LNCAP (cell line): ENCODE results near the gene TTC3.

Experiments
- TF ChIP-seq, protein P1 (sequence below): fragments of 450-650 bp; IDR thresholded peaks from 2 replicates; pipeline ENCODE4 v1.5.1; 2017; ENCODE audit warnings: mild to moderate bottlenecking

TTC3 gene

GRCh38 chr21:37039411-37040075, 33.5 kb upstream of the TTC3 start:
- TF ChIP-seq, protein P1, sequence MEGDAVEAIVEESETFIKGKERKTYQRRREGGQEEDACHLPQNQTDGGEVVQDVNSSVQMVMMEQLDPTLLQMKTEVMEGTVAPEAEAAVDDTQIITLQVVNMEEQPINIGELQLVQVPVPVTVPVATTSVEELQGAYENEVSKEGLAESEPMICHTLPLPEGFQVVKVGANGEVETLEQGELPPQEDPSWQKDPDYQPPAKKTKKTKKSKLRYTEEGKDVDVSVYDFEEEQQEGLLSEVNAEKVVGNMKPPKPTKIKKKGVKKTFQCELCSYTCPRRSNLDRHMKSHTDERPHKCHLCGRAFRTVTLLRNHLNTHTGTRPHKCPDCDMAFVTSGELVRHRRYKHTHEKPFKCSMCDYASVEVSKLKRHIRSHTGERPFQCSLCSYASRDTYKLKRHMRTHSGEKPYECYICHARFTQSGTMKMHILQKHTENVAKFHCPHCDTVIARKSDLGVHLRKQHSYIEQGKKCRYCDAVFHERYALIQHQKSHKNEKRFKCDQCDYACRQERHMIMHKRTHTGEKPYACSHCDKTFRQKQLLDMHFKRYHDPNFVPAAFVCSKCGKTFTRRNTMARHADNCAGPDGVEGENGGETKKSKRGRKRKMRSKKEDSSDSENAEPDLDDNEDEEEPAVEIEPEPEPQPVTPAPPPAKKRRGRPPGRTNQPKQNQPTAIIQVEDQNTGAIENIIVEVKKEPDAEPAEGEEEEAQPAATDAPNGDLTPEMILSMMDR, result no peak

- TF ChIP-seq, protein P1, result no peak
Observed at GRCh38 chr21:37040212-37040611, 32.8 kb upstream of the TTC3 start.

- TF ChIP-seq, protein P1, result no peak
Observed at GRCh38 chr21:37041706-37042271, 31.3 kb upstream of the TTC3 start.

DNA sequence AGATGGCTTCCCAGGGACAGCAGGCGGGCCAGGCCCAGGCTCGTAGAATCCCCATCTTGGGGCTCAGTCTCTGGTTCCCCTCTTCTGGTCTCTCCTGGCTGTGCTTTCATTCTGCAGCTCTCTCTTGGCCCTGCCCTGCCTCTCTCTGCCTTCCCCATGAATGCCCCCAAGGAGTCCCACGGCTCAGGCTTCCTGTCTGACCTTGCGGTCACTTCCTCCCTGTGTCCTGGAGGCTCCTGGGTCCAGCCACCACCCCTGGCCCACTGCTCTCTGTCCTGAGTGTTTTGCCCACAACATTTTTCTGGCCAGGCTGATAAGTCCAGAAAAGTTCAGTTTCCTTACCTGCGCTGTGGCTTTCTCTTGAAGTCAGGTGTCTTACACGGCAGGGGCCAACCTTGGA, 29.2 kb upstream of the TTC3 start:
- TF ChIP-seq, protein P1, result no peak

- TF ChIP-seq, protein P1, result no peak
Observed at GRCh38 chr21:37044643-37045042, 28.4 kb upstream of the TTC3 start.

GRCh38 chr21:37045149-37045548, 27.9 kb upstream of the TTC3 start:
- TF ChIP-seq, protein P1, result no peak

DNA sequence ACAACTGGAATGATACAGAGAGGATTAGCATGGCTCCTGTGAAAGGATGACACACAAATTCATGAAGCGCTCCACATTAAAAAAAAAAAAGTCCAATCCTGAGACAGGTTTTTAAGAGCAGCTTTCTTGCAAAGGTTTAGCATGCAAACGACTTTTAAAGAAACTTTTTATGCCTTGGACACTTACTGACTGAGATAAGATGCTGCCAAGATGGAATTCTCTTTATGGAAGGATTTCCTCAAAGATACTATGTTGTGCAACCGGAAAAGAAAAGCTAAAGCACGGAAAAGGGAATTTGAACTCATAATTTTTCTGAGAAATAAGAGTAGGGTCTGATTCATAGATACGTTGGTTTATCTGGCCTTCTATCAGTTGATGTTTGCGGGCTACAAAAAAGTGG, 27.5 kb upstream of the TTC3 start:
- TF ChIP-seq, protein P1, result no peak
